ENCODE measurements around the gene STX2.

The STX2 gene

GRCh38 chr12:130805635-130806034 is 33.4 kb downstream of the STX2 start:
- DNase-seq (ENCODE audit: extremely low read depth, low read depth) = no peak
- TF ChIP-seq, protein P1, sequence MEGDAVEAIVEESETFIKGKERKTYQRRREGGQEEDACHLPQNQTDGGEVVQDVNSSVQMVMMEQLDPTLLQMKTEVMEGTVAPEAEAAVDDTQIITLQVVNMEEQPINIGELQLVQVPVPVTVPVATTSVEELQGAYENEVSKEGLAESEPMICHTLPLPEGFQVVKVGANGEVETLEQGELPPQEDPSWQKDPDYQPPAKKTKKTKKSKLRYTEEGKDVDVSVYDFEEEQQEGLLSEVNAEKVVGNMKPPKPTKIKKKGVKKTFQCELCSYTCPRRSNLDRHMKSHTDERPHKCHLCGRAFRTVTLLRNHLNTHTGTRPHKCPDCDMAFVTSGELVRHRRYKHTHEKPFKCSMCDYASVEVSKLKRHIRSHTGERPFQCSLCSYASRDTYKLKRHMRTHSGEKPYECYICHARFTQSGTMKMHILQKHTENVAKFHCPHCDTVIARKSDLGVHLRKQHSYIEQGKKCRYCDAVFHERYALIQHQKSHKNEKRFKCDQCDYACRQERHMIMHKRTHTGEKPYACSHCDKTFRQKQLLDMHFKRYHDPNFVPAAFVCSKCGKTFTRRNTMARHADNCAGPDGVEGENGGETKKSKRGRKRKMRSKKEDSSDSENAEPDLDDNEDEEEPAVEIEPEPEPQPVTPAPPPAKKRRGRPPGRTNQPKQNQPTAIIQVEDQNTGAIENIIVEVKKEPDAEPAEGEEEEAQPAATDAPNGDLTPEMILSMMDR (IDR thresholded peaks at IDR 0.05; ENCODE audit: low read depth, low read length) = no peak

GRCh38 chr12:130804216-130804615 is 34.8 kb downstream of the STX2 start:
- TF ChIP-seq, protein P1 (IDR thresholded peaks at IDR 0.05; ENCODE audit: low read depth, low read length) = no peak
- DNase-seq (ENCODE audit: extremely low read depth, low read depth) = no peak

DNA sequence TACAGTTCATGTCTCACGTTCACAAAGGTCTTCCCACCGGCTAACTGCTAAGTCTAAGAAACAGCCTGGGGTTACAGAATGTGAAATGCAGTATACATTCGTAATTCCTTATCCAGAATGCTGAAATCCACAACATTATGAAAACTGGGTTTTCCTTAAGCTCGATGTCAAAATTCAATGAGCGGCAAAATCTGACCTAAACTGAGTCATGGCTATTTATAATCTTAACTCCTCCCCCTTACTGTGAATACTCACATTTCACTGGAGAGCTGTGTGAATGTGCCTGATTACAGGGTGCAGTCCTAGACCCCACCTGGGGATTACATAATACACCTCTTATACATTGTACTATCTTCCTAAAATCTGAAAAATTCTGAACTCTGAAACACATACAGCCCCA is 35.3 kb downstream of the STX2 start:
- TF ChIP-seq, protein P1 (IDR thresholded peaks at IDR 0.05; ENCODE audit: low read depth, low read length) = no peak
- no peak for DNase-seq (ENCODE audit: extremely low read depth, low read depth)

- DNase-seq (ENCODE audit: extremely low read depth, low read depth) = no peak
- TF ChIP-seq, protein P1 (IDR thresholded peaks at IDR 0.05; ENCODE audit: low read depth, low read length) = no peak
These were observed 38.7 kb downstream of the STX2 start for GRCh38 chr12:130800312-130800711.

- TF ChIP-seq, protein P1 (IDR thresholded peaks at IDR 0.05; ENCODE audit: low read depth, low read length) = no peak
- no peak for DNase-seq (ENCODE audit: extremely low read depth, low read depth)
These were observed 40.0 kb downstream of the STX2 start for GRCh38 chr12:130799051-130799450.

- TF ChIP-seq, protein P1 (IDR thresholded peaks at IDR 0.05; ENCODE audit: low read depth, low read length) = no peak
- DNase-seq (ENCODE audit: extremely low read depth, low read depth) = no peak
These were observed 41.9 kb downstream of the STX2 start for GRCh38 chr12:130796985-130797686.

DNA sequence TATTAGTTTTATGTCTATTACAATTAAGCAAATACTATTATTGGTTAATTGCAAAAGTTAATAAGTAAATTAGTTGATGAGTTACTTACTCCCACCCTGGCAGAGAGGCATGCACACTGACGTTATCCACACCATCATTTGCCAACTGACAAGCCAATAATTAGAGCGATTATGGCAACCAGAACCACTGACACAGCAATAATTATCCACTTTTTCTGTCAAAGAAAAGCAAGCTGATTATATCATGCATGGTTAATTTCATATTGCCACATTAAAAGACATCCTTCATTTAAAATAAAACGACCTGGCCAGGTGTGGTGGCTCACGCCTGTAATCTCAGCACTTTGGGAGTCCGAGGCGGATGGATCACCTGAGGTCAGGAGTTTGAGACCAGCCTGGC is 43.1 kb downstream of the STX2 start:
- TF ChIP-seq, protein P1 (IDR thresholded peaks at IDR 0.05; ENCODE audit: low read depth, low read length) = no peak

More for the DNA sequence above, 43.1 kb downstream of the STX2 start:
- no peak for DNase-seq (ENCODE audit: extremely low read depth, low read depth)
